Panc1 (cell line): Measurements from ENCODE around the gene GPSM1.

Experiments
- CTCF ChIP-seq: fragments of 450-650 bp; IDR thresholded peaks from 2 replicates; pipeline ENCODE4 v1.5.1; 2017; ENCODE audit warnings: mild to moderate bottlenecking
- POLR2AphosphoS5 ChIP-seq: IDR thresholded peaks from 2 replicates; pipeline ENCODE4 v1.6.1; 2012; ENCODE audit warnings: mild to moderate bottlenecking, low read depth, low read length, moderate library complexity
- REST ChIP-seq, 2 experiments: IDR thresholded peaks; 2 replicates each; pipeline ENCODE4 v1.6.1; 2011 to 2012; ENCODE audit warnings: low read depth in 2 of 2, control low read depth in 1 of 2, low read length in 1 of 2, mild to moderate bottlenecking in 1 of 2, moderate library complexity in 1 of 2; ENCODE audit not compliant: insufficient read depth in 1 of 2
- TCF7L2 ChIP-seq: IDR thresholded peaks from 2 replicates; pipeline ENCODE4 v1.6.1; 2011; ENCODE audit warnings: mild to moderate bottlenecking, low read depth, low read length, inconsistent platforms

- TF ChIP-seq CTCF (no peak), POLR2AphosphoS5 (no peak), TCF7L2 (no peak), REST (IDR thresholded peaks at IDR 0.05; ENCODE audit: insufficient read depth in 1 of 2, low read depth in 2 of 2, low read length in 1 of 2) (no peak)
Measured at GRCh38 chr9:136361047-136361753, 33.9 kb downstream of the GPSM1 start.
